GM15510 (cell line): ENCODE measurements around the gene NDUFAF2.

ENCODE experiments used
- POLR2A ChIP-seq: IDR thresholded peaks from 3 replicates; pipeline ENCODE4 v1.6.1; 2011; ENCODE audit warnings: borderline replicate concordance; ENCODE audit not compliant: insufficient read length; ENCODE audit errors: extremely low read depth

NDUFAF2 gene

GRCh38 chr5:61163905-61164304 lies 218.9 kb downstream of the NDUFAF2 start:
- no peak for TF ChIP-seq POLR2A

- no peak for TF ChIP-seq POLR2A
These were observed 222.4 kb downstream of the NDUFAF2 start for GRCh38 chr5:61167382-61167781.

GRCh38 chr5:61168951-61169350 lies 223.9 kb downstream of the NDUFAF2 start:
- TF ChIP-seq POLR2A = no peak

- no peak for TF ChIP-seq POLR2A
These were observed 226.5 kb downstream of the NDUFAF2 start for GRCh38 chr5:61171479-61171878.

- TF ChIP-seq POLR2A = no peak
These were observed 231.6 kb downstream of the NDUFAF2 start for GRCh38 chr5:61176631-61177030.

- no peak for TF ChIP-seq POLR2A
These were observed 232.1 kb downstream of the NDUFAF2 start for GRCh38 chr5:61177070-61177469.

DNA sequence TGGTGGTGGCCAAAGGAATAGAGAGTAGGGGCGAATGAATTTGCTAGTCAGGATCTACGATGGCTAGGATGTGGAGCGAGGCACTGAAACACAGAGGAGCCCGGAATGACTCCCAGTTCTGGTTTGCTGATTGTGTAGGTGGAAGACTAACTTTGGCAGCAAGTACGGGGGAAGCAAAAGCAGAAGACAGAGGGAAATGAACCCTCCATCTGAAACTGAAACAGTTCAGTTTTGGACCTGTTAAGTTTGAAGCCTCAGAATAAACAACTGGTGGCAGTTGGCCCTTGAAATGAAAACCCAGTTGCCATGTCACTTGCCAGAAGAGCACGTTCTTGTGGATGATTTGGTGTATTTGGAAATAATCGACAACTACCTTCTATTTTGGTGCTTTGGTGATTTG lies 232.7 kb downstream of the NDUFAF2 start:
- no peak for TF ChIP-seq POLR2A

DNA sequence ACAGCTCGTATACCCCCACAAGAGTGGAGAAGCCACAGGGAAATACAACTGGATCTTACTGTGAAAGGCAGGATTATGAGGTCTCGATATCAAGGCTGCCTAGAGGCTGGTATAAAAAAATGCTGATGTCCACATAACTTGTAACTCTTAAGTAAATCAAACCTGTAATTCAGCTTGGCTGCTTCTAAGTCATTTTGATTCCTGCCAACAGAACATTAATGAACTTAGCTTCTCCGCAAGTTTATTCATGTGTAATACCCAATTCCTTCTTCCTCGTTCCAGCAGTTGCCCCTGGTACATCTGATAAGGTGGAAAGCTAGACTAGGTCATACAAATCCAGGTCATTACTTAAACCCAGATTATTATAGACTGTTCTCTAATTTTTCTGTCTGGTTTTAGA lies 233.7 kb downstream of the NDUFAF2 start:
- no peak for TF ChIP-seq POLR2A

DNA sequence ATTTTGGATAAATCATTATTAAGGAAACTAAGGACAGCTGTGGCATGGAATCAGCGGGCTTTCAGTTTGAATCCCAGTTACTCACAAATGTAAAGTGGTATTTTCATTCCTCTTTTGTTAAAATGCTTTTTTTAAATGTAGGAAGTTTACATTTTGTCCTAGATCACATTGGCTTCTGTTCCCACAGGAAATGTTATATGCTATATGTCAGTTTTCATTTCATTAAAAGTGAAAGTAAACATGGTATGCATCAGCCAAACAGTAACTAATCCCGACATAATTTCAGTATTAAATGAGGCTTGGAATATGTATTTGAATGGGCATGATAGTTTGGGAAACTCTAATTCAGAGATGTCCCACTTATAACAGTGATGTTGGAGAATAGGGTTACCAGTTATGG lies 235.9 kb downstream of the NDUFAF2 start:
- TF ChIP-seq POLR2A = no peak

DNA sequence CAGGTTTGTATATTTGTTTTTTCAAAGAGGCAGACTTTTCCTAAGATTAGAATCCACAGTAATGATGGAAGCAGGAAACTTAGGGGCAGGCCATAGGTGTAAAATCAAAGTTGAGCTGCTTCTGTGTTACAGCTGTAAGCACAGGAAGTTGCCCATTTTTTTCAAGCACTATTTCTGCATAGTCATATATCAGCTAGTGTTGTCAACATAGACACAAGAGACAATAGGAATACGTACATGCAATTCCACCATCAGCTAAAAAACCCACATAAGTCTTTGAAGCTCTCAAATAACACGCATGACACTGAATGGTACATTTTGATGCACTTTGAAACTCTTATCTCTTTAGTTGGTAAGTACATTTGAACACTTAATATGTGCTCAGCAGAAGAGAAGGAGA lies 237.4 kb downstream of the NDUFAF2 start:
- no peak for TF ChIP-seq POLR2A

DNA sequence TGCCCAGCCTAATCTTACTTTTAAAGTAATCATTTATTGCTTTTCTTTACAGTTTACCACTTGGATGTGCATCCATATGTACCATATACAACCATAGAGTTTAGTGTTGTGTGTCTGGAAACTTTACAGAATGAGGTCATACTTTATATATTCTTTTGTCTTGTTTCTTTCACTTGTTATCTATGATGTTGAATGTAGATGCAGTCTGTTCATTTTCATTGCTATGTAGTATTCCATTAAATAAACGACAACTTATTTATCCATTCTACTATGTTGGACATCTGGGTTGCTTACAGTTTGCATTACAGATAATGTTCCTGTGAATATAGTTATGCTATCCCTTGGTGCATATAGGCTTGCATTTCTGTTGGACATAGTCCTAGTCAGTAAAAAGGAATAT lies 238.5 kb downstream of the NDUFAF2 start:
- no peak for TF ChIP-seq POLR2A

DNA sequence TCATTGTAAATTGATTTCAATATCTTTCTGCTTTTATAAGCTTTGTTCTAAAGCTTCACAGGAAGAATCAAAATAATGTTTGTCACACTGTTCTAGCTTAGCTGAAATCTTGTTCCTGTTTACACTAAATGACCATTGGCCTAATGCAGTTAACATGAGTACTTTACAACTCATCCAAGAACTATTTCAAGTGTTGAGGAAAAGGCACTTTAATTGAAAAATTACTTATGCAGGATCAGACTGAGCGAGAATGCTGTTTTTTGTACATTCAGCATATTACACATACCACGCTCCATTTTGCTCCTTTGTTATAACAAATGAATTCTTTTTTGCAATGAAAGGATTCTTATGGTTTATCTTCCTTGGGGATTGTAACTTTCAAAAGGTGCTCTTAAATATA lies 239.7 kb downstream of the NDUFAF2 start:
- TF ChIP-seq POLR2A = no peak

- TF ChIP-seq POLR2A = no peak
These were observed 241.6 kb downstream of the NDUFAF2 start for GRCh38 chr5:61186634-61187033.

- TF ChIP-seq POLR2A = no peak
These were observed 253.6 kb downstream of the NDUFAF2 start for GRCh38 chr5:61198606-61199005.

- no peak for TF ChIP-seq POLR2A
These were observed 255.7 kb downstream of the NDUFAF2 start for GRCh38 chr5:61200582-61201155.

DNA sequence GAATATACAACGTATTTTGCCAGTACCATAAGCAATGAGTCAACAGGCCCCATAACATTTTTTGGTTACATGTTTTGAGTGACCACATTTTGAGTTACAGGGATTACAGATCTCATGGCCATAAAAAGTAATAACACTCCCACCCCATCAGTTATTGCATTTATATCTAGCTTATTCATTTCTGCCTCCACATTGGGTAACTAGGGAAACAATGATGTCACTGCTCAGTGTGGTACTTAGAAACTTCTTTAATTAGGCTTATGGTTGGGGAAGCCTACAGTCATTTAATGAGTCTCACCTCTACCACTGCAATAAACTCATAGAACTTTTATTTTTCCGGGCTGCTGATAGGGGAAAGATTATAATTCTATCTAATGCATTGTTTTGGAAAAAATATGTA lies 257.2 kb downstream of the NDUFAF2 start:
- no peak for TF ChIP-seq POLR2A
